Ureter (tissue), 1 donor: ENCODE data around the gene CERCAM. TPM values are rescaled to one million over a fixed set of nuclear protein-coding genes. Genes with fewer than 3 reads are reported as not detected.
A peak's percentile ranks its signal among the peaks of the same experiment; 100 is the strongest.

ENCODE experiments used
- DNase-seq: peaks from one replicate; pipeline ENCODE4 v3.0.0-alpha.2; 2020; ENCODE audit warnings: low spot score
- total RNA-seq: library from RNA; stranded (reverse); gene quantifications from one replicate; pipeline ENCODE4 v1.2.4, GENCODE V29; 2023
- donor health status: DM: yes; HTN: yes; CAD: no.

CERCAM gene
- total RNA-seq: 51.3 TPM

GRCh38 chr9:128420651-128421481, at the start of gene CERCAM:
TSS of gene CERCAM (plus strand) at chr9:128420857. CDS start at chr9:128420878, 21 bp downstream.
- peak; percentile 55 for DNase-seq

- DNase-seq: no peak
Observed at GRCh38 chr9:128371630-128372117, 49.0 kb upstream of the CERCAM start.

- no peak for DNase-seq
Observed at GRCh38 chr9:128372188-128372641, 48.4 kb upstream of the CERCAM start.

- DNase-seq: no peak
Observed at GRCh38 chr9:128372784-128373183, 47.9 kb upstream of the CERCAM start.

- no peak for DNase-seq
Observed at GRCh38 chr9:128374221-128374675, 46.4 kb upstream of the CERCAM start.

DNA sequence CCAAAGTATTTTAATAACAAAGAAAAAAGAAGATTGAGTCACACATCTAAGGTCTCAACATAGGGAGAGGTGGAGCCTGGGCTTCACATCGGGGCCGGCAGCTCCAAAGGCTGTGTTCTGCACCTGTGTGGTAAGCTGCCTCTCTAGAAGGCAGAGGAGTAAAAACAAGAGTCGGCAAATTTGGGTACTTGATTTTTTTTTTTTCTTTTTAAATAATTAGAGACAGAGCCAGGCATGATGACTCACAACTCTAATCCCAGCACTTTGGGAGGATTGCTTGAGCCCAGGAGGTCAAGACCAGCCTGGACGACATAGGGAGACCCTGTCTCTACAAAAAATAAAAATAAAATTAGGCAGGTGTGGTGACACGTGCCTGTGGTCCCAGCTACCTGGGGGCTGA, 44.8 kb upstream of the CERCAM start:
- DNase-seq: no peak

GRCh38 chr9:128382261-128382660, 38.4 kb upstream of the CERCAM start:
- DNase-seq: no peak

GRCh38 chr9:128383007-128383753, 37.5 kb upstream of the CERCAM start:
- DNase-seq: no peak

DNA sequence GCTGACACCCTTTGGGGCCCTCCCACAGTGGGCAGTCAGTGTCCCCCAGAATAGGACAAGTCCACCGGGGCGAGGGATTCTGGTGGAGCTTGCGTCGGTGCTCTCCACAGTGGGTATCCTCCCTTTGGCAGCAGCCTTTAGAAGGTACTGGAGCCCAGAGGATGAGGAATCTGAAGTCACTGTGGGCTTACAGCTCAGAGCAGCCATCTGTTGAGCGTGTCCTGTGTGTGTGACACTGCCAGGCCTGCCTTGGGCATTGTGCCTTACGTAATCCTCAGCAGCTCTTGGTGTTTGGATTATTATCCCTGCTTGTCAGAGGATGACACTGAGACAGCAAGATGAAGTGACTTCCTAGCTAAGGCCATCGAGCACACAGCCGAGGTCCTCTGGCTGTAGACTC, 36.9 kb upstream of the CERCAM start:
- no peak for DNase-seq

GRCh38 chr9:128384801-128385495, 35.7 kb upstream of the CERCAM start:
- DNase-seq: no peak

DNA sequence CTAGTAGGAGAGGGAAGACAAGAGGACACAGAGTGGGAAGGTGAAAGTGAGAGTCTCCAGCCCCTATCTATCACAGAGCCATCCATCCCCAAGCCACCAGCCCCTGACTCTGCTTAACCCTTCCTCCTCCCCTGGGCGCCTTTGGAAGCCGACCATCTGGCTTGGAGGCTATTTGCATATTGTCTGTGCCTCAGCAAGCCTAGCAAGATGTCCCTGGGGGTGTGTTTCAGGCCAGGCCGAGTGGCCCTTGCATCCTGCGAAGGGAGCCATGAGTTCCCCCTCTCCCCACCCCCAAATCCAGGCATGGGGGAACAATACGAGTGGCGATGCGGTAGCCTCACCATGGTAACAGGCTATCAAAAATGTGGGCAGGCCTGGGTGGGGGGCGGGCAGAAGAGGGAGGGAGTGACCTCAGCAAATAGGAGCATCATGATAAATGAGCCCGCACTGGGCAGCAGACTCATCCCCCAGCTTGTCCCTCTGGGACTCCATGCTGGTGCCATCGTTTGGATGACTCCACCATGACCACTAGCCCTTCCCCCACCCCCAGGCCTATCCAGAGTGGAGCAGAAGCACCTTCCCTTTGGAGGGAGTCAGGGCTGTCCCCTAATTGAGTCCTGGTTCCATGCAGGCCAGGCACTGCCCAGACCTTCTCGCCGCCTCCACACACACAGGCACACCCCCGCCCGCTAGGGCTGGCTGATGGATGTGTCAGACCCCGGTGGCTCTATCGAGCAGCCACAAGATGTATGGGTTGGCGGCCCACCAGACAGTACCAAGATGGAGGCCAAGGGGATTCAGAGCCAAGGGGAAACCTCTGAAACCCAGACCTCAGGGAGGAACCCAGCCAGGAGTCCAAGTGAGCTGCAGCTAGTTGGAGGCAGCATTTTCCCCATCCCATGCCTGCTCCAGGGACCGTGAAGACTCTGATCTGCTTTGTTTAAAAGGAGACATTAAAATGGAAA, 34.9 kb upstream of the CERCAM start:
- no peak for DNase-seq

DNA sequence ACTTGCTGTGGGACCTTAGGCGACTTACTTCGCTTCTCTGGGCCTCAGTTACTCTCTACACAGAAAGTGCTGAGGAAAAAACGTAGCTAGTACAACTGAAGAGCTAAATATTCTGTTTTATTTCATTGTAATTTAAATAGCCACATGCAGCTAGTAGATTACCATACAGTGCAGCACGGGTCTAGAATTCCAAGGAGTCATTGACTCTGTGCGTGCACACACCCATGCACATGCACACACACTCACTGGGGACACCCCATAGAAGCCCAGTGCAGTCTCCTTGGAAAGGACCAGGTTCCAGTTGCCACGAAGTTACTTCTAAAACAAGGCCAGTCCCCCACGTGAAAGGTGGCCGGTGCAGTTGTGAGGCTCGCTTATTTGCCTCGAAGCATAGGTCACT, 32.5 kb upstream of the CERCAM start:
- DNase-seq: no peak

GRCh38 chr9:128389395-128390149, 31.1 kb upstream of the CERCAM start:
- no peak for DNase-seq

DNA sequence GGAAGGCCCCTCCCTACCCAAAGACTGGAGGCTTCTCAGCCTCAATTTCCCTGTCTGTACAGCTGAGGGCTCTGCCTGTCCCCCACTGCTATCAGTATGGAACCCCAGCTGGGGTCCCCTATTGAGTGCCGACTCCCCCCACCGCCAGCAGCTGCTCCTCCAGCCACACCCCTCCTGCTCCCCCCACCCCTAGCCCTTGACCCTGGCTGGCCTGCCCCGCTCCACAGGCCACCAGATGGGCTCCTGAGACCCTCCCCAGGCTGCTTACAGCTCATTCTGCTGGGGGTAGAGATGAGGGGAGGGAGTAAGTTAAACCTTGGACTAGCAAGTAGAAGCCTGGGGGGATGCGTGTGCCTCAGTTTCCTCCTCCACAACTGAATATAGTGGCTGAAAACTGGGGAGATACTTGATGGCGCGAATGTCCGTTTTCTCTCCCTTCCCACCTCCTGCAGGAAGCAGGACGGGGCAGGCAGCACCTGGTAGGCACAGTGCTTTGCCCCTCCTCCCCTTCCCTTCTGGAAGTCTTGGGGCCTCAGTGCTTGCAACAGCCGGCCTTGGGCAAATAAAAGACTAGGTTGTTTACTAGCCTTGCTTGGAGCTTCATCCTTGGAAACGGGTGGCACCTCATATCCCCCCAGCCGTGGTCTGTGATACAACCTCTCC, 30.4 kb upstream of the CERCAM start:
- no peak for DNase-seq

- DNase-seq: no peak
Observed at GRCh38 chr9:128390813-128391711, 29.6 kb upstream of the CERCAM start.

DNA sequence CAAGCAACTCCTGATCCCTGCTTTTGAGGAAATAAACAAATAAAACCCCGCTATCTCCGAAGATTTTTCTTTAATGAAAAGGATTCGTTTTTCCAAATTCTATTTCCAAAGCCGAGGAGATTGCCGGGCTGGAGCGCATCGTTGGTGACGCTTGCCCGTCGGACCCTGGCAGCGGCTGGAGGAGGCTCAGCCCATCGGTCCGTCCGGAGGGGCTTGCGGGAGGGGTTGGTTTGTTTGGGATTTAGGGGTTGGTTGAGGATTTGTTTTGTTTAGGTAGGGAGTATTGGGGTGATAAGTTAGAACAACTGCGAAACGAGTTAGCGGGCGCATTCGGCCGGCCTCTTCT, 28.7 kb upstream of the CERCAM start:
- no peak for DNase-seq

GRCh38 chr9:128392302-128393144, 28.1 kb upstream of the CERCAM start:
- DNase-seq: no peak
